ENCODE measurements around the gene SDHA. TPM values are rescaled to one million over a fixed set of nuclear protein-coding genes. Genes with fewer than 3 reads are reported as not detected.
A peak's percentile ranks its signal among the peaks of the same experiment; 100 is the strongest.
"Not testable (repeated sequence)": the region's sequence is repeated elsewhere in the genome, so short reads cannot be mapped to it uniquely, and the experiment has no call there.

SDHA gene
- total and polyA plus RNA-seq, 7 experiments from 2014 or later: 120 to 205 (median 160) TPM

GRCh38 chr5:273091-273490 lies 55.0 kb downstream of the SDHA start:
- ATAC-seq; H3K27me3 Mint-ChIP-seq; H3K27ac ChIP-seq (ENCODE audit: low read depth, low read length); H3K4me1 ChIP-seq (ENCODE audit: control insufficient read depth in 2 of 2, insufficient read depth in 2 of 2, low read length in 2 of 2); H3K9me3 ChIP-seq (ENCODE audit: control insufficient read depth in 2 of 3, low read length in 3 of 3); DNase-seq; H3K9me3 Mint-ChIP-seq; H3K4me3 ChIP-seq (ENCODE audit: low read length); POLR2A ChIA-PET; CTCF ChIA-PET; H3K27me3 ChIP-seq (ENCODE audit: control insufficient read depth in 2 of 2, insufficient read depth in 2 of 2, low read length in 2 of 2): not testable (repeated sequence)
- H3K4me1 Mint-ChIP-seq: peaks cover 22 to 51% (median 42%) of the 10 kb centered on the region in 7 donors
- peaks cover 0 to 22% (median 9%) of the 10 kb centered on the region in 5 donors for H3K36me3 Mint-ChIP-seq
- intact Hi-C loops (cut with micrococcal nuclease): loop anchor here (5.0 kb wide), 4 partner anchors 49 to 619 kb away; partner anchors contain the start of genes EXOC3 (in 2 of the 2), AHRR (in 1 of the 2), BRD9 (in 1 of the 2) and CEP72 (in 1 of the 2)
- H3K36me3 ChIP-seq (ENCODE audit: control insufficient read depth in 2 of 3, insufficient read depth in 3 of 3, low read length in 3 of 3): peaks cover 0 to 19% (median 0%) of the 10 kb centered on the region in 3 experiments
- peak overlapping the region; percentile 77 to 96 (median 87) for H3K4me3 Mint-ChIP-seq
- peak overlapping the region in 7 of 9 donors; percentile 65 to 93 (median 70) for H3K27ac Mint-ChIP-seq

GRCh38 chr5:273491-273890 lies 55.4 kb downstream of the SDHA start:
- H3K27ac Mint-ChIP-seq: peak overlapping the region in 7 of 9 donors; percentile 19 to 93 (median 68)
- ATAC-seq; H3K27me3 Mint-ChIP-seq; H3K4me1 ChIP-seq (ENCODE audit: control insufficient read depth in 2 of 2, insufficient read depth in 2 of 2, low read length in 2 of 2); H3K4me3 ChIP-seq (ENCODE audit: low read length); POLR2A ChIA-PET; DNase-seq; H3K27me3 ChIP-seq (ENCODE audit: control insufficient read depth in 2 of 2, insufficient read depth in 2 of 2, low read length in 2 of 2); H3K9me3 Mint-ChIP-seq; CTCF ChIA-PET; H3K27ac ChIP-seq (ENCODE audit: low read depth, low read length); H3K9me3 ChIP-seq (ENCODE audit: control insufficient read depth in 2 of 3, low read length in 3 of 3): not testable (repeated sequence)
- H3K36me3 ChIP-seq (ENCODE audit: control insufficient read depth in 2 of 3, insufficient read depth in 3 of 3, low read length in 3 of 3): peaks cover 0 to 19% (median 0%) of the 10 kb centered on the region in 3 experiments
- H3K36me3 Mint-ChIP-seq: peaks cover 0 to 22% (median 9%) of the 10 kb centered on the region in 5 donors
- intact Hi-C loops (cut with micrococcal nuclease): loop anchor here (5.0 kb wide), 4 partner anchors 49 to 619 kb away; partner anchors contain the start of genes EXOC3 (in 2 of the 2), AHRR (in 1 of the 2), BRD9 (in 1 of the 2) and CEP72 (in 1 of the 2)
- H3K4me1 Mint-ChIP-seq: peaks cover 24 to 54% (median 42%) of the 10 kb centered on the region in 7 donors
- peak overlapping the region; percentile 77 to 96 (median 87) for H3K4me3 Mint-ChIP-seq

GRCh38 chr5:274346-274745 lies 56.2 kb downstream of the SDHA start:
- H3K27me3 ChIP-seq (ENCODE audit: control insufficient read depth in 2 of 2, insufficient read depth in 2 of 2, low read length in 2 of 2); CTCF ChIA-PET; H3K27ac Mint-ChIP-seq; H3K9me3 ChIP-seq (ENCODE audit: control insufficient read depth in 2 of 3, low read length in 3 of 3); H3K4me3 ChIP-seq (ENCODE audit: low read length); POLR2A ChIA-PET; H3K4me1 ChIP-seq (ENCODE audit: control insufficient read depth in 2 of 2, insufficient read depth in 2 of 2, low read length in 2 of 2); H3K27ac ChIP-seq (ENCODE audit: low read depth, low read length); H3K9me3 Mint-ChIP-seq; ATAC-seq; DNase-seq; H3K27me3 Mint-ChIP-seq: not testable (repeated sequence)
- intact Hi-C loops (cut with micrococcal nuclease): loop anchor here (5.0 kb wide), 4 partner anchors 48 to 618 kb away; partner anchors contain the start of genes EXOC3 (in 2 of the 2), AHRR (in 1 of the 2), BRD9 (in 1 of the 2) and CEP72 (in 1 of the 2)
- Mint-ChIP-seq H3K36me3 (peaks cover 0 to 22% (median 9%) of the 10 kb centered on the region in 5 donors), H3K4me3 (peak overlapping the region in 1 of 10 donors; percentile 23), H3K4me1 (peaks cover 28 to 60% (median 45%) of the 10 kb centered on the region in 7 donors)
- H3K36me3 ChIP-seq (ENCODE audit: control insufficient read depth in 2 of 3, insufficient read depth in 3 of 3, low read length in 3 of 3): peaks cover 0 to 19% (median 0%) of the 10 kb centered on the region in 3 experiments

GRCh38 chr5:278646-279045 lies 60.5 kb downstream of the SDHA start:
- CTCF ChIA-PET: no interaction called here
- H3K9me3 ChIP-seq (ENCODE audit: control insufficient read depth in 2 of 3, low read length in 3 of 3): no peaks in the 10 kb centered on the region
- H3K27ac ChIP-seq (ENCODE audit: low read depth, low read length): no peak overlapping the region
- no peak for ATAC-seq
- H3K4me1 Mint-ChIP-seq: peaks cover 20 to 79% (median 56%) of the 10 kb centered on the region in 7 donors
- no peaks in the 10 kb centered on the region for H3K27me3 Mint-ChIP-seq
- H3K4me3 Mint-ChIP-seq: peak overlapping the region in 2 of 10 donors; percentile 26 to 42
- intact Hi-C loops (cut with micrococcal nuclease): no loop called here
- H3K27ac Mint-ChIP-seq: no peak overlapping the region
- no peaks in the 10 kb centered on the region for H3K27me3 ChIP-seq (ENCODE audit: control insufficient read depth in 2 of 2, insufficient read depth in 2 of 2, low read length in 2 of 2)
- no peak for DNase-seq
- no peaks in the 10 kb centered on the region for H3K4me1 ChIP-seq (ENCODE audit: control insufficient read depth in 2 of 2, insufficient read depth in 2 of 2, low read length in 2 of 2)
- H3K36me3 ChIP-seq (ENCODE audit: control insufficient read depth in 2 of 3, insufficient read depth in 3 of 3, low read length in 3 of 3): peaks cover 0 to 25% (median 0%) of the 10 kb centered on the region in 3 experiments
- no peak overlapping the region for H3K4me3 ChIP-seq (ENCODE audit: low read length)
- peaks cover 3 to 41% (median 9%) of the 10 kb centered on the region in 5 donors for H3K36me3 Mint-ChIP-seq
- no peaks in the 10 kb centered on the region for H3K9me3 Mint-ChIP-seq
- POLR2A ChIA-PET: no interaction called here

GRCh38 chr5:279051-279665 lies 61.0 kb downstream of the SDHA start:
- H3K27ac Mint-ChIP-seq: peak overlapping the region in 1 of 9 donors; percentile 32

GRCh38 chr5:285991-286557 lies 68.0 kb downstream of the SDHA start:
- Mint-ChIP-seq H3K4me1 (peaks cover 21 to 65% (median 50%) of the 10 kb centered on the region in 7 donors), H3K27ac (peak overlapping the region in 2 of 9 donors; percentile 41 to 69)
- POLR2A ChIA-PET: no interaction called here

More at GRCh38 chr5:279051-279665, 61.0 kb downstream of the SDHA start:
- H3K36me3 Mint-ChIP-seq: peaks cover 0 to 44% (median 14%) of the 10 kb centered on the region in 5 donors
- CTCF ChIA-PET; H3K9me3 ChIP-seq (ENCODE audit: control insufficient read depth in 2 of 3, low read length in 3 of 3); H3K4me1 ChIP-seq (ENCODE audit: control insufficient read depth in 2 of 2, insufficient read depth in 2 of 2, low read length in 2 of 2); DNase-seq; intact Hi-C loops (cut with micrococcal nuclease); H3K27ac ChIP-seq (ENCODE audit: low read depth, low read length); H3K27me3 ChIP-seq (ENCODE audit: control insufficient read depth in 2 of 2, insufficient read depth in 2 of 2, low read length in 2 of 2); POLR2A ChIA-PET; H3K9me3 Mint-ChIP-seq; H3K27me3 Mint-ChIP-seq; H3K4me3 ChIP-seq (ENCODE audit: low read length); H3K4me3 Mint-ChIP-seq; ATAC-seq: not testable (repeated sequence)
- H3K36me3 ChIP-seq (ENCODE audit: control insufficient read depth in 2 of 3, insufficient read depth in 3 of 3, low read length in 3 of 3): peaks cover 0 to 27% (median 0%) of the 10 kb centered on the region in 3 experiments
- H3K4me1 Mint-ChIP-seq: peaks cover 21 to 79% (median 56%) of the 10 kb centered on the region in 7 donors

More at GRCh38 chr5:285991-286557, 68.0 kb downstream of the SDHA start:
- Histone ChIP-seq H3K4me1 (ENCODE audit: control insufficient read depth in 2 of 2, insufficient read depth in 2 of 2, low read length in 2 of 2) (no peaks in the 10 kb centered on the region), H3K4me3 (ENCODE audit: low read length) (no peak overlapping the region), H3K9me3 (ENCODE audit: control insufficient read depth in 2 of 3, low read length in 3 of 3) (no peaks in the 10 kb centered on the region), H3K27me3 (ENCODE audit: control insufficient read depth in 2 of 2, insufficient read depth in 2 of 2, low read length in 2 of 2) (no peaks in the 10 kb centered on the region), H3K36me3 (ENCODE audit: control insufficient read depth in 2 of 3, insufficient read depth in 3 of 3, low read length in 3 of 3) (peaks cover 0 to 36% (median 8%) of the 10 kb centered on the region in 3 experiments), H3K27ac (ENCODE audit: low read depth, low read length) (no peak overlapping the region)
- no peaks in the 10 kb centered on the region for H3K9me3 Mint-ChIP-seq
- H3K36me3 Mint-ChIP-seq: peaks cover 1 to 49% (median 18%) of the 10 kb centered on the region in 5 donors
- intact Hi-C loops (cut with micrococcal nuclease): no loop called here
- H3K4me3 Mint-ChIP-seq: no peak overlapping the region
- DNase-seq (no peak), ATAC-seq (no peak)
- H3K27me3 Mint-ChIP-seq: no peaks in the 10 kb centered on the region
- CTCF ChIA-PET: no interaction called here
